H1 (cell line): Measurements from ENCODE around the gene SEZ6. TPM values are rescaled to one million over a fixed set of nuclear protein-coding genes. Genes with fewer than 3 reads are reported as not detected.

Experiments
- CTCF ChIA-PET: fragments of 300-600 bp; sonication (Branson Sonifier 250); formaldehyde crosslinking; loops from one replicate; lab custom pipeline; 2021; ENCODE audit not compliant: partially characterized antibody; lab: Charles Lee
- POLR2A ChIA-PET: fragments of 300-600 bp; sonication (Branson Sonifier 250); formaldehyde crosslinking; loops from one replicate; lab custom pipeline; 2021; ENCODE audit warnings: inconsistent platforms; ENCODE audit not compliant: partially characterized antibody; lab: Charles Lee
- DNase-seq, 2 experiments: peaks; one replicate each; pipeline versions ENCODE4 v3.0.0 to v3.0.0-alpha.2; 2010 to 2022; ENCODE audit warnings: low spot score in 2 of 2, low read depth in 1 of 2, mixed read lengths in 1 of 2
- FAIRE-seq: peaks from 2 replicates; lab custom pipeline; 2011; peaks lifted over from hg19 to GRCh38; lab: Jason Lieb, UNC
- H2AFZ ChIP-seq: 2 replicates; pipeline ENCODE4 v1.8.1; 2012; ENCODE audit warnings: low read length, inconsistent platforms
- H2AK5ac ChIP-seq: 2 replicates; pipeline ENCODE4 v1.6.1; 2013; ENCODE audit warnings: low read depth, low read length
- H2BK120ac ChIP-seq: replicated peaks from 2 replicates; pipeline ENCODE3; 2013; ENCODE audit warnings: low read depth, low read length, inconsistent platforms
- H2BK12ac ChIP-seq: 2 replicates; pipeline ENCODE4 v1.6.1; 2013; ENCODE audit warnings: low read depth, low read length
- H2BK15ac ChIP-seq: 2 replicates; pipeline ENCODE4 v1.6.1; 2013; ENCODE audit warnings: low read length
- H2BK20ac ChIP-seq: 2 replicates; pipeline ENCODE4 v1.6.1; 2013; ENCODE audit warnings: low read length
- H2BK5ac ChIP-seq: 2 replicates; pipeline ENCODE4 v1.6.1; 2013; ENCODE audit warnings: low read depth, low read length
- H3K14ac ChIP-seq: 2 replicates; pipeline ENCODE4 v1.6.1; 2013; ENCODE audit warnings: inconsistent platforms; ENCODE audit not compliant: insufficient read length
- H3K18ac ChIP-seq: 2 replicates; pipeline ENCODE4 v1.6.1; 2013; ENCODE audit warnings: low read length; ENCODE audit errors: extremely low read depth
- H3K23ac ChIP-seq: 2 replicates; pipeline ENCODE4 v1.6.1; 2013; ENCODE audit warnings: inconsistent platforms; ENCODE audit not compliant: insufficient read length
- H3K23me2 ChIP-seq: 2 replicates; pipeline ENCODE4 v1.6.1; 2013; ENCODE audit warnings: low read depth, low read length
- H3K27ac ChIP-seq: 2 replicates; pipeline ENCODE4 v1.6.1; 2011; ENCODE audit warnings: low read depth, low read length, inconsistent platforms
- H3K27me3 ChIP-seq, 4 experiments: replicated peaks in 1 of 4; 1 replicate in 1 of 4; 2 replicates in 3 of 4; pipeline versions ENCODE4 v1.6.1 to v1.8.1; 2011 to 2013; ENCODE audit warnings: low read length in 3 of 4, mild to moderate bottlenecking in 3 of 4, inconsistent platforms in 2 of 4, mixed read lengths in 2 of 4, moderate library complexity in 1 of 4; ENCODE audit not compliant: control insufficient read depth in 3 of 4, insufficient read depth in 3 of 4; ENCODE audit errors: extremely low read depth in 1 of 4
- H3K36me3 ChIP-seq, 4 experiments: 2 replicates each; pipeline versions ENCODE4 v1.6.1 to v1.8.1; 2011 to 2013; ENCODE audit warnings: mild to moderate bottlenecking in 4 of 4, low read length in 3 of 4, moderate library complexity in 2 of 4, control low read depth in 1 of 4, inconsistent platforms in 1 of 4; ENCODE audit not compliant: insufficient read depth in 4 of 4, control insufficient read depth in 2 of 4
- H3K4ac ChIP-seq: replicated peaks from 2 replicates; pipeline ENCODE3; 2013; ENCODE audit warnings: low read length, low read depth, mixed read lengths, inconsistent platforms; ENCODE audit not compliant: insufficient read length
- H3K4me1 ChIP-seq, 4 experiments: replicated peaks in 1 of 4; 1 replicate in 1 of 4; 2 replicates in 3 of 4; pipeline versions ENCODE4 v1.6.1 to v1.8.1; 2011 to 2013; ENCODE audit warnings: low read length in 3 of 4, inconsistent platforms in 2 of 4, mixed read lengths in 1 of 4; ENCODE audit not compliant: insufficient read depth in 4 of 4, control insufficient read depth in 3 of 4
- H3K4me2 ChIP-seq, 2 experiments: 2 replicates each; pipeline versions ENCODE4 v1.6.1 to v1.8.1; 2011 to 2013; ENCODE audit warnings: low read depth in 2 of 2, low read length in 2 of 2, control low read depth in 1 of 2, inconsistent platforms in 1 of 2, mild to moderate bottlenecking in 1 of 2; ENCODE audit not compliant: insufficient read depth in 1 of 2
- H3K4me3 ChIP-seq, 4 experiments: fragments of 200-600, 300-600 bp in 1 of 4; sonication (generic), shearing (Covaris generic), sonication (Bioruptor Twin) in 1 of 4; 2 replicates each; pipeline versions ENCODE4 v1.5.1 to v1.8.1; 2011 to 2016; ENCODE audit warnings: low read length in 4 of 4, low read depth in 3 of 4, control low read depth in 2 of 4, inconsistent platforms in 2 of 4, mild to moderate bottlenecking in 2 of 4, mixed read lengths in 1 of 4, moderate library complexity in 1 of 4; ENCODE audit not compliant: insufficient read depth in 2 of 4; ENCODE audit errors: extremely low read depth in 1 of 4
- H3K56ac ChIP-seq: replicated peaks from 2 replicates; pipeline ENCODE3; 2013; ENCODE audit warnings: low read depth, mild to moderate bottlenecking, mixed read lengths, low read length, inconsistent platforms; ENCODE audit not compliant: insufficient read length
- H3K79me1 ChIP-seq: 2 replicates; pipeline ENCODE4 v1.6.1; 2013; ENCODE audit warnings: low read depth, low read length, control low read depth
- H3K79me2 ChIP-seq, 2 experiments: 2 replicates each; pipeline versions ENCODE4 v1.6.1 to v1.8.1; 2012 to 2013; ENCODE audit warnings: low read length in 2 of 2, mild to moderate bottlenecking in 2 of 2, inconsistent platforms in 1 of 2; ENCODE audit not compliant: insufficient read depth in 2 of 2, control insufficient read depth in 1 of 2
- H3K9ac ChIP-seq, 4 experiments: replicated peaks in 1 of 4; 1 replicate in 1 of 4; 2 replicates in 3 of 4; pipeline versions ENCODE4 v1.6.1 to v1.8.1; 2011 to 2013; ENCODE audit warnings: low read depth in 3 of 4, low read length in 3 of 4, control low read depth in 2 of 4, mild to moderate bottlenecking in 2 of 4, moderate library complexity in 2 of 4, inconsistent platforms in 1 of 4; ENCODE audit errors: extremely low read depth in 1 of 4
- H3K9me3 ChIP-seq, 2 experiments: 2 replicates each; pipeline versions ENCODE4 v1.6.1 to v1.8.1; 2012 to 2013; ENCODE audit warnings: mild to moderate bottlenecking in 2 of 2, moderate library complexity in 2 of 2, control low read depth in 1 of 2, inconsistent platforms in 1 of 2, low read depth in 1 of 2, low read length in 1 of 2, mixed read lengths in 1 of 2; ENCODE audit not compliant: insufficient read depth in 2 of 2
- H4K20me1 ChIP-seq, 2 experiments: replicated peaks in 1 of 2; 2 replicates each; pipeline versions ENCODE3 to v1.8.1; 2011 to 2013; ENCODE audit warnings: inconsistent platforms in 2 of 2, low read length in 2 of 2, mild to moderate bottlenecking in 1 of 2; ENCODE audit not compliant: insufficient read depth in 2 of 2, control insufficient read depth in 1 of 2
- H4K5ac ChIP-seq: 2 replicates; pipeline ENCODE4 v1.6.1; 2013; ENCODE audit warnings: low read length, low read depth, mixed read lengths, inconsistent platforms; ENCODE audit not compliant: insufficient read length
- H4K8ac ChIP-seq: 2 replicates; pipeline ENCODE4 v1.8.0; 2013; ENCODE audit warnings: mild to moderate bottlenecking, moderate library complexity, low read length, inconsistent platforms; ENCODE audit not compliant: insufficient read depth; ENCODE audit errors: extremely low read depth
- H4K91ac ChIP-seq: replicated peaks from 2 replicates; pipeline ENCODE3; 2013; ENCODE audit warnings: low read length, mixed read lengths, inconsistent platforms; ENCODE audit not compliant: insufficient read length
- CREB1 ChIP-seq: IDR thresholded peaks from 2 replicates; pipeline ENCODE4 v1.6.1; 2012; ENCODE audit warnings: inconsistent platforms
- JUN ChIP-seq: IDR thresholded peaks from 2 replicates; pipeline ENCODE4 v1.6.1; 2011; ENCODE audit warnings: low read depth, mild to moderate bottlenecking, improper control_type of control experiment, low read length
- MAFK ChIP-seq: IDR thresholded peaks from 2 replicates; pipeline ENCODE4 v1.6.1; 2012; ENCODE audit warnings: low read depth, mild to moderate bottlenecking, improper control_type of control experiment, low read length
- MAX ChIP-seq: IDR thresholded peaks from 2 replicates; pipeline ENCODE4 v1.6.1; 2012; ENCODE audit warnings: inconsistent platforms
- TEAD4 ChIP-seq: IDR thresholded peaks from 2 replicates; pipeline ENCODE4 v1.6.1; 2012; ENCODE audit warnings: low read depth, low read length, inconsistent platforms, mixed read lengths
- WGBS, 2 experiments: shearing (Covaris generic) in 1 of 2; methylation state at CpG; one replicate each; pipeline versions ENCODE4 v1.1.6 to v1.1.7; 2013 to 2015; ENCODE audit warnings: low lambda C conversion rate in 2 of 2, mixed read lengths in 2 of 2, inconsistent platforms in 1 of 2, low coverage in 1 of 2, missing lambda C conversion rate in 1 of 2; ENCODE audit not compliant: insufficient replicate concordance in 2 of 2, insufficient coverage in 1 of 2, insufficient read length in 1 of 2; ENCODE audit errors: extremely low coverage in 1 of 2, missing lambda C conversion rate in 1 of 2; 5-methylcytosine and 5-hydroxymethylcytosine counted together
- polyA plus RNA-seq, 7 experiments: library from polyadenylated mRNA; depleted of rRNA in 3 of 7; stranded (reverse) in 5 of 7; unstranded in 2 of 7; fragments of >200 nt in 5 of 7; fragments of 200-250 nt in 2 of 7; gene quantifications; 1 replicate in 5 of 7; 2 replicates in 1 of 7; 4 replicates in 1 of 7; pipeline versions ENCODE4 v1.2.1 to v1.2.3, GENCODE V29; 2011 to 2013; ENCODE audit warnings: missing spikeins in 2 of 7, mixed read lengths in 2 of 7
- total RNA-seq: library from RNA; stranded (reverse); fragmentation: NEBNext Ultra II Directional; extraction: Animal tissue kit (Norgen Biotek cat#: 25700); gene quantifications from 2 replicates; pipeline ENCODE4 v1.2.1, GENCODE V29; 2021
- TF ChIP-seq, protein P1 (sequence below): IDR thresholded peaks from 2 replicates; pipeline ENCODE4 v1.6.1; 2012; ENCODE audit warnings: low read length, inconsistent platforms

The SEZ6 gene
- total and polyA plus RNA-seq, 2 of the 8 experiments (the other 6 are each of a cell fraction or from before 2014, with no cell fraction given): 6.9 to 16.1 TPM

GRCh38 chr17:28926366-28926765 lies 79.5 kb downstream of the SEZ6 start:
- H3K23me2 ChIP-seq: no peaks in the 10 kb centered on the region
- no peak for TF ChIP-seq MAFK
- TF ChIP-seq CREB1: no peak
- no peak for TF ChIP-seq JUN
- no peak for TF ChIP-seq TEAD4
- TF ChIP-seq MAX: no peak
- TF ChIP-seq, protein P1, sequence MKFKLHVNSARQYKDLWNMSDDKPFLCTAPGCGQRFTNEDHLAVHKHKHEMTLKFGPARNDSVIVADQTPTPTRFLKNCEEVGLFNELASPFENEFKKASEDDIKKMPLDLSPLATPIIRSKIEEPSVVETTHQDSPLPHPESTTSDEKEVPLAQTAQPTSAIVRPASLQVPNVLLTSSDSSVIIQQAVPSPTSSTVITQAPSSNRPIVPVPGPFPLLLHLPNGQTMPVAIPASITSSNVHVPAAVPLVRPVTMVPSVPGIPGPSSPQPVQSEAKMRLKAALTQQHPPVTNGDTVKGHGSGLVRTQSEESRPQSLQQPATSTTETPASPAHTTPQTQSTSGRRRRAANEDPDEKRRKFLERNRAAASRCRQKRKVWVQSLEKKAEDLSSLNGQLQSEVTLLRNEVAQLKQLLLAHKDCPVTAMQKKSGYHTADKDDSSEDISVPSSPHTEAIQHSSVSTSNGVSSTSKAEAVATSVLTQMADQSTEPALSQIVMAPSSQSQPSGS: no peak

More at GRCh38 chr17:28926366-28926765, 79.5 kb downstream of the SEZ6 start:
- Histone ChIP-seq H3K9ac (no peak overlapping the region), H2AFZ (no peak overlapping the region), H4K5ac (no peak overlapping the region), H3K4ac (no peak overlapping the region), H3K27me3 (no peaks in the 10 kb centered on the region), H3K27ac (no peak overlapping the region), H2BK120ac (no peak overlapping the region), H4K20me1 (peaks cover 10 to 18% of the 10 kb centered on the region in 2 experiments), H2BK5ac (no peak overlapping the region), H2BK20ac (no peak overlapping the region), H3K9me3 (no peaks in the 10 kb centered on the region), H2BK15ac (no peak overlapping the region), H3K4me3 (no peak overlapping the region), H3K79me2 (peaks cover 10 to 57% of the 10 kb centered on the region in 2 experiments), H4K91ac (no peak overlapping the region), H3K79me1 (peaks cover 21% of the 10 kb centered on the region), H3K56ac (no peak overlapping the region), H3K36me3 (peaks cover 9 to 59% (median 39%) of the 10 kb centered on the region in 4 experiments), H4K8ac (no peak overlapping the region), H3K23ac (no peak overlapping the region), H3K4me1 (no peaks in the 10 kb centered on the region), H3K14ac (no peak overlapping the region), H3K4me2 (no peak overlapping the region), H3K18ac (no peak overlapping the region), H2BK12ac (no peak overlapping the region), H2AK5ac (no peak overlapping the region)
- no peak for DNase-seq
- ChIA-PET CTCF (interaction anchor here (1.3 to 16.4 kb wide), 5 partner anchors 9 to 186 kb away, joined by 5 to 123 read pairs (median 6); no protein-coding TSS in a partner anchor), POLR2A (interaction anchor here (0.7 to 6.8 kb wide), 7 partner anchors 8 to 152 kb away, joined by 3 to 29 read pairs (median 4); no protein-coding TSS in a partner anchor)
- 96% methylated on average over 2 of the region's 2 CpGs; no CpG with 5 or more reads in 1 of the 2 experiments for WGBS, 2 experiments
- FAIRE-seq: no peak
